Ascending aorta (tissue), 2 donors: ENCODE data around the gene COG5. TPM values are rescaled to one million over a fixed set of nuclear protein-coding genes. Genes with fewer than 3 reads are reported as not detected.

Source experiments
- DNase-seq, 2 donors: peaks; one replicate each; pipeline ENCODE4 v3.0.0-alpha.2; 2019; ENCODE audit warnings: low spot score in 2 of 2
- H3K27ac ChIP-seq, 2 donors: fragments of 200-600 bp; sonication (generic); one replicate each; pipeline ENCODE4 v1.5.1; 2016 to 2017; ENCODE audit warnings: mild to moderate bottlenecking in 1 of 2
- H3K27me3 ChIP-seq: fragments of 200-600 bp; sonication (generic); one replicate; pipeline ENCODE4 v1.5.1; 2017
- H3K36me3 ChIP-seq, 2 donors: fragments of 200-600 bp; sonication (generic); one replicate each; pipeline ENCODE4 v1.5.1; 2016
- H3K4me1 ChIP-seq, 2 donors: fragments of 200-600 bp; sonication (generic); one replicate each; pipeline ENCODE4 v1.5.1; 2016 to 2017; ENCODE audit warnings: mild to moderate bottlenecking in 1 of 2
- H3K4me3 ChIP-seq, 2 donors: fragments of 200-600 bp; sonication (generic); one replicate each; pipeline ENCODE4 v1.5.1; 2016 to 2017; ENCODE audit warnings: mild to moderate bottlenecking in 1 of 2
- H3K9me3 ChIP-seq, 2 donors: fragments of 200-600 bp; sonication (generic); one replicate each; pipeline ENCODE4 v1.5.1; 2016
- intact Hi-C: fragments of 100-400 bp; cut with DNase I; formaldehyde crosslinking; loops from one replicate; pipeline ENCODE4 v1.15.1; 2023
- total RNA-seq: library from RNA; depleted of rRNA; stranded (reverse); fragments of >200 nt; gene quantifications from one replicate; pipeline ENCODE4 v1.1.0, GENCODE V29; 2016
- TF ChIP-seq, protein P1 (sequence below), 3 experiments: fragments of 200-600 bp in 2 of 3; fragments of 450-650 bp in 1 of 3; sonication (generic) in 2 of 3; IDR thresholded peaks; one replicate each; pipeline ENCODE4 v1.5.1; 2016 to 2019; ENCODE audit warnings: antibody characterized with exemption in 3 of 3, mild to moderate bottlenecking in 1 of 3, moderate library complexity in 1 of 3

The COG5 gene
- total RNA-seq, 1 donor from 2014 or later: 16.8 TPM

DNA sequence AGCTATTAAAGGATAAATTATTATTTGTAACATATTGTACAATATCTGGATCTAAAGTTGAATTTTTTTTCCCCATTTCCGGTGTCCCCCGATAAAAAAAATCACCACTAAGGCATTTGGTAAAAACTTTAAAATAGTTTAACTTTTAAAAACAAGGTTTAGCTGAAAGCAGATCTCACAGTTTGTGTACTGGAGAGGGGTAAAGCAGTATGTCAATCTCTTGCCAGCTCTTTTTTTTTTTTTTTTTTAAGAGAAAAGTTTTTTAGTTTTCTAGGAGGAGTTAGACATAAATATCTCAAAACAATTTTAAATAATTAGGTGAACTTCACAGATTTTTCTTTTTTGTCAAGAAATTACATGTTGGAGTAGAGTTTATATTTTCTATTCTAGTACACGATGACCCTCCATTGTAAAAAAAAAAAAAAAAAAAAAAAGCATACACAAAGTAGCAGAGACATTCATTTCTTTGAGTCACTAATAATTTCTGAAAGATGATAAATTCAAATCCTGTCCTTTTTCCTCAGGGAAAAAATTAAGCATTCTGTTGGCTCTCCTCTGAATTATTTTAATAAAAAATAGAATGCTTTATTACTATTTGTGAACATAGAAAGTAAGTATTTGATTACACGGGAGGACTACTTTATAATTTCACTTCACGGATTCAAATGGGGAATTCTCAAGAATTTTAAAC is 396.8 kb downstream of the COG5 start:
- TF ChIP-seq, protein P1, sequence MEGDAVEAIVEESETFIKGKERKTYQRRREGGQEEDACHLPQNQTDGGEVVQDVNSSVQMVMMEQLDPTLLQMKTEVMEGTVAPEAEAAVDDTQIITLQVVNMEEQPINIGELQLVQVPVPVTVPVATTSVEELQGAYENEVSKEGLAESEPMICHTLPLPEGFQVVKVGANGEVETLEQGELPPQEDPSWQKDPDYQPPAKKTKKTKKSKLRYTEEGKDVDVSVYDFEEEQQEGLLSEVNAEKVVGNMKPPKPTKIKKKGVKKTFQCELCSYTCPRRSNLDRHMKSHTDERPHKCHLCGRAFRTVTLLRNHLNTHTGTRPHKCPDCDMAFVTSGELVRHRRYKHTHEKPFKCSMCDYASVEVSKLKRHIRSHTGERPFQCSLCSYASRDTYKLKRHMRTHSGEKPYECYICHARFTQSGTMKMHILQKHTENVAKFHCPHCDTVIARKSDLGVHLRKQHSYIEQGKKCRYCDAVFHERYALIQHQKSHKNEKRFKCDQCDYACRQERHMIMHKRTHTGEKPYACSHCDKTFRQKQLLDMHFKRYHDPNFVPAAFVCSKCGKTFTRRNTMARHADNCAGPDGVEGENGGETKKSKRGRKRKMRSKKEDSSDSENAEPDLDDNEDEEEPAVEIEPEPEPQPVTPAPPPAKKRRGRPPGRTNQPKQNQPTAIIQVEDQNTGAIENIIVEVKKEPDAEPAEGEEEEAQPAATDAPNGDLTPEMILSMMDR (IDR thresholded peaks at IDR 0.05): no peak
- no peaks in the 10 kb centered on the region for H3K36me3 ChIP-seq
- H3K9me3 ChIP-seq: no peaks in the 10 kb centered on the region
- peak overlapping the region; percentile 88 to 92 for H3K27ac ChIP-seq
- H3K4me1 ChIP-seq: peaks cover 0 to 9% of the 10 kb centered on the region in 2 donors
- intact Hi-C loops: loop anchor here (5.0 kb wide), 5 partner anchors 220 to 1645 kb away; partner anchors contain the start of genes ATXN7L1, BCAP29 and PUS7
- H3K27me3 ChIP-seq: no peaks in the 10 kb centered on the region
- no peak for DNase-seq
- peak overlapping the region; percentile 63 to 65 for H3K4me3 ChIP-seq

DNA sequence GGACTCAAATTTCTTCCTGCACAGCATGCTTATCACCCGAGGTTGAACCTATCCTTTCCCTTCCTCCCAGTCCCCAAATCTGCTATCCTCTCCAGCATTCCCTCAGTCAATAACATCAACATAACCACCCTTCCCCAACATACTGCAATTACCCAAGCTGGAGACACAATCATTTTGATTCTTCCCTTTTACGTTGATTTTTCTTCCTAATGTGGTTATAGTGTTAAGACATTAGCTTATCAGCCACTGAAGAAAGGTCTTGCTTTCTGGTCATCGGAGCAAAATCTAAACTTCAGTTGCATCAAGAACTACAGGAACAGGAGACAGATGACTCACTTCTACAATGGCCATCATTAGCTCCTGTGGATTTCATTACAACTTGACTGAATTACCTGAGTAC is 398.4 kb downstream of the COG5 start:
- no peak overlapping the region for H3K27ac ChIP-seq
- no peak overlapping the region for H3K4me3 ChIP-seq
- TF ChIP-seq, protein P1 (IDR thresholded peaks at IDR 0.05): no peak
- H3K4me1 ChIP-seq: no peaks in the 10 kb centered on the region
- H3K27me3 ChIP-seq: no peaks in the 10 kb centered on the region
- no peaks in the 10 kb centered on the region for H3K9me3 ChIP-seq
- intact Hi-C loops: loop anchor here (5.0 kb wide), 5 partner anchors 222 to 1643 kb away; partner anchors contain the start of genes ATXN7L1, BCAP29 and PUS7
- no peak for DNase-seq
- H3K36me3 ChIP-seq: no peaks in the 10 kb centered on the region

DNA sequence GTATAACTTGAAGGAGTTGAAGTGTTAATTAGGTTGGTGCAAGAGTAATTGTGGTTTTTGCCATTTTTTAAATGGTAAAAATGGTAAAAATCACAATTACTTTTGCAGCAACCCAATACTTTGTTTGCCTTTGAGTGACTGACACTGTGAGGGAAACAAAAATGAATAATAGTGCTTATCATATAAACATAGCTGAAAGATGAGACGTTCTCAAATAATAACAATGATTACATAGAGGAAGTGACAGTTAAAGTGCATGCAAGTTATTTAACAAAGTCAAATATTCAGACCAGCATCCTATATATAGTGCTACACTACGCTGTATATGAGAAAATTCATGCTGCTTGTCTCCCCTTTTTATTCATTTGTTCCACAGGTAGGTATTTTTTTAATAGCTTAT is 399.6 kb downstream of the COG5 start:
- H3K9me3 ChIP-seq: no peaks in the 10 kb centered on the region
- H3K27ac ChIP-seq: no peak overlapping the region
- TF ChIP-seq, protein P1 (IDR thresholded peaks at IDR 0.05): no peak
- DNase-seq: no peak
- intact Hi-C loops: no loop called here
- no peak overlapping the region for H3K4me3 ChIP-seq
- no peaks in the 10 kb centered on the region for H3K4me1 ChIP-seq
- no peaks in the 10 kb centered on the region for H3K27me3 ChIP-seq
- H3K36me3 ChIP-seq: no peaks in the 10 kb centered on the region

DNA sequence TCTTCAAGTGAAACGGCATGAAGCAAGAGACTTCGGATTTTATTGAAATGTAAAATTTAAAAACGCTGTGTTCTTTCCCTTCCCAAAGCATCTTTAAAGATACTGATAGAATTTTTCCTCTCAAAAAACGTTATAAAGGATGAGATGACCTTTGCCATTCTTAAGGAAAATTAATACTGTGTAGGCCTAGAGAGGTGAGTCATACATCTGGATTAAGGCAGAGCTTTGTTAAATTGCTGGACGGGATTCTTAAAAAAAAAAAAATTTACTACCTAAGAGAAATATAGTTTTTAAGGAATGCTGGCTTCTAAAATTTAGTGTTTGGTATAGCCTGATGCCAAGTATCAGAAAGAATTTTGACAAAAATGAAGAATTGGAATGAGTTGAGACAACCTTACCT is 401.2 kb downstream of the COG5 start:
- Histone ChIP-seq H3K36me3 (no peaks in the 10 kb centered on the region), H3K27ac (no peak overlapping the region), H3K27me3 (no peaks in the 10 kb centered on the region), H3K4me3 (no peak overlapping the region), H3K9me3 (no peaks in the 10 kb centered on the region), H3K4me1 (no peaks in the 10 kb centered on the region)
- no peak for DNase-seq
- intact Hi-C loops: no loop called here
- TF ChIP-seq, protein P1 (IDR thresholded peaks at IDR 0.05): no peak

DNA sequence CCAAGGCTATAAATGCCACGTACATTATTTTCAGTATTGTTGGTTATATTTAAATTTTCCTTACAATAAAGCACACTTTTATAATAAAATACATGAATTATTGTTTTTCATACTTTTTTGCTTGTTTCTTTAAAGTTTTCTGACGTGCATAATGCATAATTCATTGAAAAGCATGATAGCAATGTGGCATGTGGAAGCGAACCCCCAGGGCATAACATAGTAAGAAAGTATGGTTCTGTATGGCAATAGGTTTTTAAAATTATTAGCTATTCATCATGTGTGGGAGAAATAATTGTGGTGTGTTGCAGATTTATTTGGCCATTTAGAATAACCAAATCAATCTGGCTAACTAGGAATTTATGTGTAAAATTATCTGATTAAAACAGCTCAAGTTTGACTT is 402.3 kb downstream of the COG5 start:
- TF ChIP-seq, protein P1 (IDR thresholded peaks at IDR 0.05): no peak
- no peak overlapping the region for H3K4me3 ChIP-seq
- no peak for DNase-seq
- H3K27ac ChIP-seq: no peak overlapping the region
- H3K4me1 ChIP-seq: no peaks in the 10 kb centered on the region
- H3K9me3 ChIP-seq: no peaks in the 10 kb centered on the region
- intact Hi-C loops: no loop called here
- H3K27me3 ChIP-seq: no peaks in the 10 kb centered on the region
- H3K36me3 ChIP-seq: no peaks in the 10 kb centered on the region
